ELR (cell line): ENCODE measurements around the gene CFAP70.
"Not testable (repeated sequence)": the region's sequence is repeated elsewhere in the genome, so short reads cannot be mapped to it uniquely, and the experiment has no call there.

ENCODE experiments used
- DNase-seq: peaks from one replicate; pipeline ENCODE4 v3.0.0-alpha.2; 2015; ENCODE audit warnings: low read depth

Gene CFAP70

GRCh38 chr10:73358331-73359279 is at the start of gene CFAP70:
TSS of gene CFAP70 (minus strand) at chr10:73358864. CDS start at chr10:73354796, 4,068 bp downstream.
- DNase-seq: peak; percentile 97

- DNase-seq: peak; percentile 55
Measured at GRCh38 chr10:73408061-73408460, 49.4 kb upstream of the CFAP70 start.

DNA sequence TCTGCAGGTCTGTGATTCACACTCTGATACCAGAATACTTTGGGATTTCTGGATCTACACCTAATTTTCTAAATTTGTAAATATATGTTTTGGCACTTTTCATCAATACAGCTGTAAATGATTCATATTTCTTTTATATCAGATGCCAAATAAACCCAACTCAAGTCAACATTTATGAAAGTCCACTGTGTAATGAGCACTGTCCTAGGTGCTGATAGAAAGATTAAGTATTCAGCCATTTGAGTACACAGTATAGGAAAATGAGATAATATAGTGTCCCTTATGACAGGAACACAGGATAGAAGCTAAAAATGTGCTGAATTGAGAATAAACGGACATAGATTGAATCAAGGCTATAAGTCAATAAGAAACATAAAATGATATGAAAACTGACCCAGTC is 48.8 kb upstream of the CFAP70 start:
- no peak for DNase-seq

- no peak for DNase-seq
Measured at GRCh38 chr10:73406846-73407245, 48.2 kb upstream of the CFAP70 start.

GRCh38 chr10:73405556-73405955 is 46.9 kb upstream of the CFAP70 start:
- no peak for DNase-seq

- no peak for DNase-seq
Measured at GRCh38 chr10:73404690-73405089, 46.0 kb upstream of the CFAP70 start.

- DNase-seq: no peak
Measured at GRCh38 chr10:73401636-73402035, 43.0 kb upstream of the CFAP70 start.

DNA sequence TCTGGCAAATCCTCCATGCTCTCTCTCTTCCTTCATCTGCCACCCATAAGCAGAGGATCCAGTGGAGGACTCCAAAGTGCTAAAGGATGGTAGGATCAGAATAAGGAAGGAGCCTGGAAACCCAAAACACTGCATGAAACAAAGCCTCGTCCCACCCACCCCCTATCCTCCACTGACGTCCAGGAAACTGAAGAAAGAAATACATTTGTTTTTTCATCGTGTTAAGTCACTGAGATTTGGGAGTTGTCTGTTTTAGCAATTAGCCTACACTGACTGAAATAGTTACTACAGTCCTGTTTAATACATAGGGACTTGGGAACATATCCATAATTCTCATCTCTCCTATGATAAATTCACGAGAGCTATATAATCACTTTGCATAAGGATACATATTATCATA is 40.4 kb upstream of the CFAP70 start:
- DNase-seq: no peak

DNA sequence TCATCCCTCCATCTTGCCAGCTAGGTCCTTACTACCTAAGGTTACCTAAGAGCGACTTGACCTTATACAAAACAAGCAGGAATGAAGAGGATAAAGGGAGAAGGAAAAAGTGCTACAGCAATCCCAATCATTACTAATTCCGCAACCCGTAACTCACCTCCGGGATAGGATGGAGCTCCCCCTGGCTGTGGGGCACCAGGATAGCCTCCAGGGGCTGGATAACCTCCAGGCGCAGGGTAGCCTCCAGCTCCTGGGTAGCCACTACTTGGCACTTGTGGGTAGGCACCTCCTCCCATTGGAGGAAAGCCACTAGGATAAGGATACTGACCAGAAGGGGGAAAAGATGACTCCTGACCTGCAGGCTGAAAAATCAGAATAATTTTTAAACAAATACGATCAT is 39.4 kb upstream of the CFAP70 start:
- no peak for DNase-seq

DNA sequence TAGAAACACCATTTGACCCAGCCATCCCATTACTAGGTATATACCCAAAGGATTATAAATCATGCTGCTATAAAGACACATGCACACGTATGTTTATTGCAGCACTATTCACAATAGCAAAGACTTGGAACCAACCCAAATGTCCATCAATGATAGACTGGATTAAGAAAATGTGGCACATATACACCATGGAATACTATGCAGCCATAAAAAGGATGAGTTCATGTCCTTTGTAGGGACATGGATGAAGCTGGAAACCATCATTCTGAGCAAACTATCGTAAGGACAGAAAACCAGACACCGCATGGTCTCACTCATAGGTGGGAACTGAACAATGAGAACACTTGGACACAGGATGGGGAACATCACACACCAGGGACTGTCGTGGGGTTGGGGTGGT is 35.7 kb upstream of the CFAP70 start:
- not testable (repeated sequence) for DNase-seq

GRCh38 chr10:73388228-73388627 is 29.6 kb upstream of the CFAP70 start:
- no peak for DNase-seq

DNA sequence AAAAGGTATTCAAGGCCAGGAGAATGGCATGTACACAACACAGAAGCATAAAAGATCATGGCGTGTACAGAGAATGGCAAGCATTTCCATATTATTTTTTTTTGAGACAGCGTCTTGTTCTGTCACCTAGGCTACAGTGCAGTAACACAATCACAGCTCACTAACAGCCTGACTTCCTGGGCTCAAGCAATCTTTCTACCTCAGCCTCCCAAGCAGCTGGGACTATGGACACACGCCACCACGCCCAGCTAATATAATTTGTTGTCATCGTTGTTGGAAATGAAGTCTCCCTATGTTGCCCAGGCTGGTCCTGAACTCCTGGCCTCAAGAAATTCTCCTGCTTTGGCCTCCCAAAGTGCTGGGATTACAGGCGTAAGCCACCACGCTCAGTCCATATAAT is 27.9 kb upstream of the CFAP70 start:
- DNase-seq: no peak

- DNase-seq: no peak
Measured at GRCh38 chr10:73379064-73379748, 20.5 kb upstream of the CFAP70 start.

GRCh38 chr10:73376679-73377078 is 18.0 kb upstream of the CFAP70 start:
- DNase-seq: no peak

DNA sequence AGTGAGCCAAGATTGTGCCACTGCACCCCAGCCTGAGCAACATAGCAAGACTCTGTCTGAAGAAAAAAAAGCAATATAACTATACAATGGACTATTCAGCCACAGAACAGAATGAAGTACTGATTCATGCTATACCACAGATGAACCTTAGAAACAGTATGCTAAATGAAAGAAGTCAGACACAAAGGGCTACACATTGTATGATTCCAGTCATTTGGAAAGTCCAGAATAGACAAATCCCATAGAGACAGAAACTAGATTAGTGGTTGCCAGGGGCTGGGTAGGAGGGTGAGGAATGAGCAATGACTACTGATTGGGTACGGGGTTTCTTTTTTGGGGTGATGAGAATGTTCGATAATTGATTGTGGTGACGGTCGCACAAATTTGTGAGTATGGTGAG is 9.6 kb upstream of the CFAP70 start:
- DNase-seq: no peak

DNA sequence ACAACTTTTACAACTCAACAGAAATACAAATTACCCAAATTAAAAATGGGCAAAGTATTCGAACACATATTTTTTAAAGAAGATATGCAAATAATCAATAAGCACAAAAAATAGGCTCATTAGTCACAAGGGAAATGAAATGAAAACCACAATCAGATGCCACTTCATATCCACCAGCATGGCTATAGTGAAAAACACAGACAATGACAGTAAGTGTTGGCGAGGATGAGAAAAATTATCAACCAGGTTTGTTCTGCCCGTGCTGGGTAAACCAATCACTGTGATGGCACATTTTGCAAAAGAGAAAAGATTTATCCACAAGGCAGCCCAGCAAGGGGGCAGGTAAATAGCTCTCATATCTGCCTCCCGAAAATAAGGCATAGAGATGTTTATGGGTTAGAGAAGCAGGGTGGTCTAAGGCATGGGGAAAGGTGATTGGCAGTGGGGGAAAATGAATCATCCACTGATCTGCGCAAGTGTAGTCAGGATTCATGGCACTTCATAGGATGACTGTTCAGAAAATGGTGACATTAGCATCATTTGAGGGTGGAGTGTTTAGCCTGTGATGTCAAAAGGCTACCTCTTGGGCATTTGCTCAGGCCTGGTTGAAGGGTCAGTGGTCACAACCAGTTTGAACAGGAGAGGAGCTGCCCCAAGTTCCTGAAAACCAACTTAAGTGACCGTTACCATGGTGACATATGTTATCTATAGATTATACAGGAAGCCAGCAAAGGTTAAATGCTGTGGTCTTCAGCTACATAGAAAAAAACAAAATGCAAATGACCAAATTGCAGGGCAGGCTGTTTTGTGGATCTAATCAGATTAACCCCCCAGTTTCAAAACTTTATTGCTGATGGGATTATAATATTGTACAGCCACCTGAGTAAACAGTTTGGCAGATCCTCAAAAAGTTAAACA is 8.0 kb upstream of the CFAP70 start:
- DNase-seq: no peak

DNA sequence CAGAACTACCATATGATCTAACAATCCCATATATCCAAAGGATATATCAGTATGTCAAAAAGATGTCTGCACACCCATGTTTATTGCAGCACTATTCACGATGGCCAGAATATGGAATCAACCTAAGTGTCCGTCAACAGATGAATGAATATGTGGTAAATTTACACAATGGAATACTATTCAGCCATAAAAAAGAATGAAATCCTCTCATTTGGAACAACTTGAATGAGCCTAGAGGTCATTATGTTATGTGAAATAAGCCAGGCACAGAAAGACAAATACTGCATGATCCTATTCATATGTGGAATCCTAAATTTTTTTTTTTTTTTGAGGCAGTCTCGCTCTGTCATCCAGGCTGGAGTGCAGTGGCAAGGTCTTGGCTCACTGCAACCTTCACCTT is 6.3 kb upstream of the CFAP70 start:
- DNase-seq: no peak

GRCh38 chr10:73359492-73359891 is 828 bp upstream of the CFAP70 start:
- peak; percentile 33 for DNase-seq

- no peak for DNase-seq
Measured at GRCh38 chr10:73357821-73358220, 843 bp downstream of the CFAP70 start.

DNA sequence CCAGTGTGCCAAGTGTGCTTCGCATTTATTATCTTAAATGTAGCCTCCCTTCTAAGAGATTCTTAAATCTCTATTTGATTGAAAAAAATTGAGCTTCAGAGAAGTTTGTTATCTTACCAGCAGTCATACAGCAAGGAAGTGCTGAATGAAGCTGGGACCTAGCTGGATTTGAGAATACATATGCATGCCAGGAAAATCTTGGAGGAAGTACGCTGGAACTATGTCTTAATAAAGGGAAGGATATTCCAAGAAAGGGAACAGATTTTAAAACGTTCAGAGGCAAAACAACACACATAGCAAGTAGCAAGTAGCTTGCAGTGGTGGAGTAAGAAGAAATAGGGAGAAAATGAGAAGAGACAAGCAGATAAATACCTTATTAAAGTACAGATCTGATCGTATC is 1.5 kb downstream of the CFAP70 start:
- DNase-seq: no peak

GRCh38 chr10:73344269-73344668 is 14.4 kb downstream of the CFAP70 start:
- no peak for DNase-seq

DNA sequence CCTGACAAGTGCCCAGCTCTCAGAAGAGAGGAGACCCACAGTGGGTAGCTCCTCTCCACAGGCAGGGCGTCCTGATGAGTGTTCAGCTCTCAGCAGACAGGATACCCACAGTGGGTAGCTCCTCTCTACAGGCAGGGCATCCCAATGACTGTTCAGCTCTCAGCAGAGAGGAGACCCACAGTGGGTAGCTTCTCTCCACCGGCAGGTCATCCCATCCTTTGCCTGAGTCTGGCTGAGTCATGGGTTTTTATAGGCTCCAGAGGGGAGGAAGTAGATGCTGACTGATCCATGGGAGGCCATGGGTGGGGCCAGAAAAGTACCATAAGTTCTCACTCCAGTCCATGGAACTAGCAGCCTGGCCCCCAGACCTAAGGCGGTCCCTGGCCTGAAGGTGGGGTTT is 18.5 kb downstream of the CFAP70 start:
- peak; percentile 51 for DNase-seq
